ENCODE results near the gene CBLN4.

Gene CBLN4

GRCh38 chr20:56001890-56002289 lies 3.4 kb downstream of the CBLN4 start:
- no peaks in the 10 kb centered on the region for H3K9me3 ChIP-seq (ENCODE audit: control insufficient read depth, low read length)
- H3K4me3 ChIP-seq (ENCODE audit: low read length) = no peak overlapping the region
- DNase-seq (ENCODE audit: low read depth) = no peak
- H3K4me1 ChIP-seq (ENCODE audit: control insufficient read depth, insufficient read depth, low read length) = no peaks in the 10 kb centered on the region
- peaks cover 21% of the 10 kb centered on the region for H3K27me3 ChIP-seq (replicated peaks; ENCODE audit: control insufficient read depth, insufficient read depth, low read length)
- no peaks in the 10 kb centered on the region for H3K36me3 ChIP-seq (ENCODE audit: control insufficient read depth, insufficient read depth, low read length, severe bottlenecking)
- no peak overlapping the region for H3K9ac ChIP-seq (ENCODE audit: low read length)

GRCh38 chr20:56001106-56001785 lies 4.1 kb downstream of the CBLN4 start:
- peaks cover 21% of the 10 kb centered on the region for H3K27me3 ChIP-seq (replicated peaks; ENCODE audit: control insufficient read depth, insufficient read depth, low read length)
- no peaks in the 10 kb centered on the region for H3K9me3 ChIP-seq (ENCODE audit: control insufficient read depth, low read length)

GRCh38 chr20:55978550-55978949 lies 26.8 kb downstream of the CBLN4 start:
- Histone ChIP-seq H3K27me3 (replicated peaks; ENCODE audit: control insufficient read depth, insufficient read depth, low read length) (no peaks in the 10 kb centered on the region), H3K9ac (ENCODE audit: low read length) (no peak overlapping the region), H3K4me1 (ENCODE audit: control insufficient read depth, insufficient read depth, low read length) (no peaks in the 10 kb centered on the region), H3K36me3 (ENCODE audit: control insufficient read depth, insufficient read depth, low read length, severe bottlenecking) (no peaks in the 10 kb centered on the region), H3K9me3 (ENCODE audit: control insufficient read depth, low read length) (no peaks in the 10 kb centered on the region), H3K4me3 (ENCODE audit: low read length) (no peak overlapping the region)
- DNase-seq (ENCODE audit: low read depth) = no peak

More at GRCh38 chr20:56001106-56001785, 4.1 kb downstream of the CBLN4 start:
- Histone ChIP-seq H3K4me1 (ENCODE audit: control insufficient read depth, insufficient read depth, low read length) (no peaks in the 10 kb centered on the region), H3K9ac (ENCODE audit: low read length) (no peak overlapping the region), H3K4me3 (ENCODE audit: low read length) (no peak overlapping the region), H3K36me3 (ENCODE audit: control insufficient read depth, insufficient read depth, low read length, severe bottlenecking) (no peaks in the 10 kb centered on the region)
- no peak for DNase-seq (ENCODE audit: low read depth)

GRCh38 chr20:55977690-55978459 lies 27.4 kb downstream of the CBLN4 start:
- no peak overlapping the region for H3K9ac ChIP-seq (ENCODE audit: low read length)
- H3K4me1 ChIP-seq (ENCODE audit: control insufficient read depth, insufficient read depth, low read length) = no peaks in the 10 kb centered on the region
- DNase-seq (ENCODE audit: low read depth) = no peak
- no peaks in the 10 kb centered on the region for H3K9me3 ChIP-seq (ENCODE audit: control insufficient read depth, low read length)
- H3K36me3 ChIP-seq (ENCODE audit: control insufficient read depth, insufficient read depth, low read length, severe bottlenecking) = no peaks in the 10 kb centered on the region
- H3K27me3 ChIP-seq (replicated peaks; ENCODE audit: control insufficient read depth, insufficient read depth, low read length) = no peaks in the 10 kb centered on the region
- H3K4me3 ChIP-seq (ENCODE audit: low read length) = no peak overlapping the region

- H3K4me1 ChIP-seq (ENCODE audit: control insufficient read depth, insufficient read depth, low read length) = no peaks in the 10 kb centered on the region
- no peaks in the 10 kb centered on the region for H3K36me3 ChIP-seq (ENCODE audit: control insufficient read depth, insufficient read depth, low read length, severe bottlenecking)
- H3K4me3 ChIP-seq (ENCODE audit: low read length) = no peak overlapping the region
- H3K9ac ChIP-seq (ENCODE audit: low read length) = no peak overlapping the region
- DNase-seq (ENCODE audit: low read depth) = no peak
- no peaks in the 10 kb centered on the region for H3K9me3 ChIP-seq (ENCODE audit: control insufficient read depth, low read length)
- no peaks in the 10 kb centered on the region for H3K27me3 ChIP-seq (replicated peaks; ENCODE audit: control insufficient read depth, insufficient read depth, low read length)
These were observed 30.7 kb downstream of the CBLN4 start for GRCh38 chr20:55974491-55975202.

- Histone ChIP-seq H3K9ac (ENCODE audit: low read length) (no peak overlapping the region), H3K9me3 (ENCODE audit: control insufficient read depth, low read length) (peaks cover 5% of the 10 kb centered on the region), H3K36me3 (ENCODE audit: control insufficient read depth, insufficient read depth, low read length, severe bottlenecking) (no peaks in the 10 kb centered on the region), H3K27me3 (replicated peaks; ENCODE audit: control insufficient read depth, insufficient read depth, low read length) (no peaks in the 10 kb centered on the region), H3K4me3 (ENCODE audit: low read length) (no peak overlapping the region), H3K4me1 (ENCODE audit: control insufficient read depth, insufficient read depth, low read length) (no peaks in the 10 kb centered on the region)
- no peak for DNase-seq (ENCODE audit: low read depth)
These were observed 40.5 kb downstream of the CBLN4 start for GRCh38 chr20:55964790-55965189.

GRCh38 chr20:55961376-55962330 lies 43.7 kb downstream of the CBLN4 start:
- Histone ChIP-seq H3K27me3 (replicated peaks; ENCODE audit: control insufficient read depth, insufficient read depth, low read length) (no peaks in the 10 kb centered on the region), H3K9ac (ENCODE audit: low read length) (no peak overlapping the region), H3K4me1 (ENCODE audit: control insufficient read depth, insufficient read depth, low read length) (no peaks in the 10 kb centered on the region), H3K9me3 (ENCODE audit: control insufficient read depth, low read length) (peaks cover 5% of the 10 kb centered on the region), H3K36me3 (ENCODE audit: control insufficient read depth, insufficient read depth, low read length, severe bottlenecking) (no peaks in the 10 kb centered on the region), H3K4me3 (ENCODE audit: low read length) (no peak overlapping the region)
- no peak for DNase-seq (ENCODE audit: low read depth)

- Histone ChIP-seq H3K9ac (ENCODE audit: low read length) (no peak overlapping the region), H3K4me1 (ENCODE audit: control insufficient read depth, insufficient read depth, low read length) (no peaks in the 10 kb centered on the region), H3K27me3 (replicated peaks; ENCODE audit: control insufficient read depth, insufficient read depth, low read length) (no peaks in the 10 kb centered on the region), H3K36me3 (ENCODE audit: control insufficient read depth, insufficient read depth, low read length, severe bottlenecking) (no peaks in the 10 kb centered on the region), H3K4me3 (ENCODE audit: low read length) (no peak overlapping the region), H3K9me3 (ENCODE audit: control insufficient read depth, low read length) (no peaks in the 10 kb centered on the region)
- no peak for DNase-seq (ENCODE audit: low read depth)
These were observed 52.1 kb downstream of the CBLN4 start for GRCh38 chr20:55953201-55953600.

- Histone ChIP-seq H3K9me3 (ENCODE audit: control insufficient read depth, low read length) (peaks cover 6% of the 10 kb centered on the region), H3K4me1 (ENCODE audit: control insufficient read depth, insufficient read depth, low read length) (no peaks in the 10 kb centered on the region), H3K36me3 (ENCODE audit: control insufficient read depth, insufficient read depth, low read length, severe bottlenecking) (no peaks in the 10 kb centered on the region), H3K9ac (ENCODE audit: low read length) (no peak overlapping the region), H3K27me3 (replicated peaks; ENCODE audit: control insufficient read depth, insufficient read depth, low read length) (no peaks in the 10 kb centered on the region), H3K4me3 (ENCODE audit: low read length) (no peak overlapping the region)
- no peak for DNase-seq (ENCODE audit: low read depth)
These were observed 57.6 kb downstream of the CBLN4 start for GRCh38 chr20:55947701-55948100.

All from adipocyte (in vitro differentiated cells).